IMR-90 (cell line): Measurements from ENCODE around the gene MCM5. TPM values are rescaled to one million over a fixed set of nuclear protein-coding genes. Genes with fewer than 3 reads are reported as not detected.
A peak's percentile ranks its signal among the peaks of the same experiment; 100 is the strongest.
"Not testable (repeated sequence)": the region's sequence is repeated elsewhere in the genome, so short reads cannot be mapped to it uniquely, and the experiment has no call there.

Experiments
- ATAC-seq: fragments of 200-7000 bp; cut with Tn5 transposase; 2 replicates; pipeline ENCODE4 v1.9.1; 2020; ENCODE audit warnings: low read depth, mild to moderate bottlenecking, moderate library complexity
- BruUV-seq: library from RNA; stranded (reverse); fragments of 400-500 nt; replicated peaks from 2 replicates; lab custom pipeline; 2021; lab: Mats Ljungman, UMichigan
- CTCF ChIA-PET: fragments of 300-600 bp; formaldehyde crosslinking; extraction: SDS; loops from one replicate; lab custom pipeline; 2021; ENCODE audit warnings: antibody characterized with exemption; lab: Yijun Ruan, JAX
- POLR2A ChIA-PET: fragments of 300-600 bp; sonication (Branson Sonifier 250); formaldehyde crosslinking; loops from one replicate; lab custom pipeline; 2022; ENCODE audit warnings: antibody characterized with exemption; ENCODE audit not compliant: unreplicated experiment; lab: Charles Lee
- DNase-seq: peaks from one replicate; pipeline ENCODE4 v3.0.0; 2013
- H2AFZ ChIP-seq: replicated peaks from 2 replicates; pipeline ENCODE3; 2013; ENCODE audit warnings: low read length, mild to moderate bottlenecking; ENCODE audit not compliant: poor library complexity
- H2AK5ac ChIP-seq: 2 replicates; pipeline ENCODE4 v1.6.1; 2013; ENCODE audit warnings: low read depth, low read length, inconsistent platforms
- H2AK9ac ChIP-seq: replicated peaks from 2 replicates; pipeline ENCODE3; 2013; ENCODE audit warnings: mild to moderate bottlenecking, low read depth, low read length, moderate library complexity; ENCODE audit not compliant: poor library complexity
- H2BK120ac ChIP-seq: 2 replicates; pipeline ENCODE4 v1.6.1; 2013; ENCODE audit warnings: low read depth, low read length, inconsistent platforms
- H2BK15ac ChIP-seq: 3 replicates; pipeline ENCODE4 v1.6.1; 2013; ENCODE audit warnings: low read depth, low read length, inconsistent platforms
- H2BK20ac ChIP-seq: 2 replicates; pipeline ENCODE4 v1.6.1; 2013; ENCODE audit warnings: low read depth, mild to moderate bottlenecking, inconsistent platforms, low read length, moderate library complexity
- H2BK5ac ChIP-seq: 2 replicates; pipeline ENCODE4 v1.6.1; 2013; ENCODE audit warnings: mild to moderate bottlenecking, low read depth, low read length, inconsistent platforms; ENCODE audit not compliant: poor library complexity, severe bottlenecking
- H3K14ac ChIP-seq: replicated peaks from 2 replicates; pipeline ENCODE4 v1.6.1; 2013; ENCODE audit warnings: low read depth, low read length, inconsistent platforms
- H3K18ac ChIP-seq: 2 replicates; pipeline ENCODE4 v1.6.1; 2013; ENCODE audit warnings: low read depth, low read length, control low read depth
- H3K23ac ChIP-seq: 2 replicates; pipeline ENCODE4 v1.6.1; 2013; ENCODE audit warnings: low read depth, low read length, inconsistent platforms
- H3K27ac ChIP-seq: 2 replicates; pipeline ENCODE4 v1.5.1; 2013; ENCODE audit warnings: mild to moderate bottlenecking, control low read depth, low read length; ENCODE audit not compliant: insufficient read depth
- H3K27me3 ChIP-seq: 2 replicates; pipeline ENCODE4 v1.6.1; 2013; ENCODE audit warnings: low read length; ENCODE audit not compliant: control insufficient read depth, insufficient read depth
- H3K36me3 ChIP-seq: 2 replicates; pipeline ENCODE4 v1.6.1; 2013; ENCODE audit warnings: low read length, mixed read lengths; ENCODE audit not compliant: control insufficient read depth, insufficient read depth
- H3K4ac ChIP-seq: 2 replicates; pipeline ENCODE4 v1.6.1; 2013; ENCODE audit warnings: low read depth, low read length, inconsistent platforms
- H3K4me1 ChIP-seq: 2 replicates; pipeline ENCODE4 v1.6.1; 2013; ENCODE audit warnings: low read length, mixed read lengths; ENCODE audit not compliant: control insufficient read depth, insufficient read depth
- H3K4me2 ChIP-seq: 2 replicates; pipeline ENCODE4 v1.6.1; 2013; ENCODE audit warnings: low read depth, mild to moderate bottlenecking, control low read depth, low read length, moderate library complexity
- H3K4me3 ChIP-seq: 2 replicates; pipeline ENCODE4 v1.5.1; 2013; ENCODE audit warnings: low read depth, mild to moderate bottlenecking, control low read depth, low read length, moderate library complexity; ENCODE audit not compliant: insufficient read depth
- H3K56ac ChIP-seq: 2 replicates; pipeline ENCODE4 v1.6.1; 2013; ENCODE audit warnings: low read length, inconsistent platforms; ENCODE audit not compliant: insufficient read depth; ENCODE audit errors: extremely low read depth
- H3K79me1 ChIP-seq, 2 experiments: 2 replicates each; pipeline ENCODE4 v1.6.1; 2013; ENCODE audit warnings: low read length in 2 of 2, inconsistent platforms in 1 of 2, low read depth in 1 of 2
- H3K9ac ChIP-seq: 2 replicates; pipeline ENCODE4 v1.6.1; 2013; ENCODE audit warnings: low read depth, low read length, control low read depth
- H3K9me1 ChIP-seq: 2 replicates; pipeline ENCODE4 v1.6.1; 2013; ENCODE audit warnings: low read length, inconsistent platforms; ENCODE audit not compliant: insufficient read depth
- H3K9me3 ChIP-seq: 2 replicates; pipeline ENCODE4 v1.6.1; 2013; ENCODE audit warnings: low read length; ENCODE audit not compliant: control insufficient read depth, insufficient read depth
- H4K20me1 ChIP-seq: 2 replicates; pipeline ENCODE4 v1.6.1; 2013; ENCODE audit warnings: low read length, inconsistent platforms; ENCODE audit not compliant: insufficient read depth
- H4K5ac ChIP-seq: 2 replicates; pipeline ENCODE4 v1.6.1; 2013; ENCODE audit warnings: mild to moderate bottlenecking, low read depth, low read length, control low read depth
- H4K8ac ChIP-seq, 2 experiments: 2 replicates each; pipeline ENCODE4 v1.6.1; 2013; ENCODE audit warnings: low read depth in 2 of 2, low read length in 2 of 2, control low read depth in 1 of 2, inconsistent platforms in 1 of 2
- H4K91ac ChIP-seq: 2 replicates; pipeline ENCODE4 v1.6.1; 2013; ENCODE audit warnings: low read depth, low read length, inconsistent platforms; ENCODE audit not compliant: insufficient read depth
- FOS ChIP-seq: fragments of 150-350 bp; IDR thresholded peaks from 2 replicates; pipeline ENCODE4 v1.6.1; 2016; ENCODE audit warnings: low read depth, low read length
- WGBS, 2 experiments: methylation state at CpG; one replicate each; pipeline versions ENCODE4 v1.1.5 to v1.1.7; 2013; ENCODE audit warnings: missing lambda C conversion rate in 2 of 2; ENCODE audit not compliant: insufficient read length in 1 of 2; ENCODE audit errors: extremely low coverage in 2 of 2; 5-methylcytosine and 5-hydroxymethylcytosine counted together
- dilution Hi-C: fragments of 300-500 bp; cut with HindIII; formaldehyde crosslinking; loops from one replicate; pipeline ENCODE4 v1.14.3; 2018; ENCODE audit warnings: low sequenced_read_pairs; ENCODE audit not compliant: unreplicated experiment
- in situ Hi-C: fragments of 300-500 bp; cut with MboI; formaldehyde crosslinking; loops from 3 replicates; pipeline ENCODE4 v1.14.3; 2019; ENCODE audit warnings: low sequenced_read_pairs, inconsistent platforms, mixed read lengths
- intact Hi-C: fragments of 100-400 bp; cut with micrococcal nuclease; formaldehyde crosslinking; loops from 2 replicates; pipeline ENCODE4 v1.10.0; 2022
- polyA plus RNA-seq, 3 experiments: library from polyadenylated mRNA; depleted of rRNA; stranded (reverse); fragments of >200 nt; gene quantifications; 2 replicates each; pipeline ENCODE4 v1.2.3, GENCODE V29; 2012; ENCODE audit warnings: low replicate concordance in 1 of 3
- total RNA-seq: library from RNA; depleted of rRNA; stranded (reverse); fragments of >200 nt; gene quantifications from 2 replicates; pipeline ENCODE4 v1.2.3, GENCODE V29; 2012

Gene MCM5
- total and polyA plus RNA-seq, 2 of the 4 experiments (the other 2 are of a cell fraction): 43.0 to 58.6 TPM

DNA sequence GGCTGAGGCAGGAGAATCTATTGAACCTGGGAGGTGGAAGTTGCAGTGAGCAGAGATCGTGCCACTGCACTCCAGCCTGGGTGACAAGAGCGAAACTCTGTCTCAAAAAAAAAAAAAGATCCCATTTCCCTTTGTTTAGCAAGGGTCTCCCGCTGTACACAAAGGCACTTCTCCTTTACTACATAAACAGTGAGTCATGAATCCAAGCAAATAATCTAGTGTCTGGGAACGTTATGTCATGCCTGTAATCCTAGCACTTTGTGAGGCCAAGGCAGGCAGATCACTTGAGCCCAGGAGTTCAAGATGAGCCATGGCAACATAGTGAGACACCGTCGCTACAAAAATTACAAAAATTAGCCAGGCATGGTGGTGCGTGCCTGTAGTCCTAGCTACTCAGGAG is 35.7 kb upstream of the MCM5 start:
- POLR2A ChIA-PET, dilution Hi-C loops: not testable (repeated sequence)

More for the DNA sequence above, 35.7 kb upstream of the MCM5 start:
- ATAC-seq: peak; percentile 89
- H2BK15ac ChIP-seq, H3K4me2 ChIP-seq, H3K18ac ChIP-seq, H2AK9ac ChIP-seq, H3K9ac ChIP-seq, intact Hi-C loops, H3K4me1 ChIP-seq, CTCF ChIA-PET, H3K79me1 ChIP-seq, H3K4ac ChIP-seq, H3K4me3 ChIP-seq, H2AFZ ChIP-seq, H2BK5ac ChIP-seq, H2AK5ac ChIP-seq, H4K8ac ChIP-seq, H3K9me3 ChIP-seq, H4K91ac ChIP-seq, H4K20me1 ChIP-seq, H2BK20ac ChIP-seq, H3K27ac ChIP-seq, in situ Hi-C loops, H2BK120ac ChIP-seq, H3K27me3 ChIP-seq, H4K5ac ChIP-seq, BruUV-seq, H3K14ac ChIP-seq, H3K56ac ChIP-seq, H3K36me3 ChIP-seq, H3K23ac ChIP-seq, H3K9me1 ChIP-seq: not testable (repeated sequence)
- peak; percentile 87 for TF ChIP-seq FOS
- DNase-seq: peak; percentile 88
- no CpG with 5 or more reads among the region's 7 CpGs for WGBS, 2 experiments
